NCI-H2227 (cell line): ENCODE results near the gene EFEMP1.

Experiments
- DNase-seq: peaks from one replicate; lab custom pipeline; 2025; ENCODE audit not compliant: unreplicated experiment; lab: John Stamatoyannopoulos, UW

Gene EFEMP1, protein sequence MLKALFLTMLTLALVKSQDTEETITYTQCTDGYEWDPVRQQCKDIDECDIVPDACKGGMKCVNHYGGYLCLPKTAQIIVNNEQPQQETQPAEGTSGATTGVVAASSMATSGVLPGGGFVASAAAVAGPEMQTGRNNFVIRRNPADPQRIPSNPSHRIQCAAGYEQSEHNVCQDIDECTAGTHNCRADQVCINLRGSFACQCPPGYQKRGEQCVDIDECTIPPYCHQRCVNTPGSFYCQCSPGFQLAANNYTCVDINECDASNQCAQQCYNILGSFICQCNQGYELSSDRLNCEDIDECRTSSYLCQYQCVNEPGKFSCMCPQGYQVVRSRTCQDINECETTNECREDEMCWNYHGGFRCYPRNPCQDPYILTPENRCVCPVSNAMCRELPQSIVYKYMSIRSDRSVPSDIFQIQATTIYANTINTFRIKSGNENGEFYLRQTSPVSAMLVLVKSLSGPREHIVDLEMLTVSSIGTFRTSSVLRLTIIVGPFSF

GRCh38 chr2:55923091-55923981 lies at the start of gene EFEMP1:
Gene EFEMP1, minus strand, starts transcription at chr2:55923782. Its CDS starts 1,342 bp downstream, at chr2:55922440.
- DNase-seq, result peak; percentile 53

GRCh38 chr2:55970500-55970899 lies 46.9 kb upstream of the EFEMP1 start:
- DNase-seq, result no peak

- DNase-seq, result no peak
These were observed 45.4 kb upstream of the EFEMP1 start for GRCh38 chr2:55968941-55969340.

DNA sequence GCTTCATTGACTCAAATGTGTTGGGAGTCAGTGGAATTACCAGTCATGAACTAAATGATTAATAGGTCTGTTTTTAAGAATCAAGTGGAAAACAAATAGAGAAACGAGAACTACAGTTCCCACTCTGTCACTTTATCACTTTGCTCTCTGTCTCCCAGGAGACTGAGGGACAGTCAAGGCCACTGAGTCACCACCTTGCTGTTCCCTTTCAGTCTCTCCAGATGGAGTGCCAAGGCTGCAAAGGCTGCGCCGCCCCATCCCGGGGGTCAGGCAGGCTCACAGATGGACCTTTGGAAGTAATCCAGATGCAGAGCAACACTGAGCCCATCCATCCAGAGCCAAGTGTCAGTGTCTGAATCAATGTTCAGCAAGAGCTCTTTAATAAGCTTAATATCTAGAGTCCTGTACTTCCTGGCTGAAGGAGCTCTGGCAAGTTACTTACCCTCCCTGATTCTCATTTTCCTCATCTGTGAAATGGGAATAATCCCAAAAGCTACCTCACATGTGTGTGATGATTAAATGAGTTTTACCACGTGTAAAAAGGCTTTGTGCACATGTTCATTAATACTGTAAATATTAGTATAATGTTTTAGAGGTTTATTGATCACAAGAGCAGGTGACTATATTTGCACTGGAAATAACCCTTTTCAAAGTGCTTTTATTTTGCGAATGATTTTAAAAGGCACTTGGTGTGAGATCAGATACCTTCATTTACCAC lies 43.0 kb upstream of the EFEMP1 start:
- DNase-seq, result no peak

GRCh38 chr2:55965966-55966365 lies 42.4 kb upstream of the EFEMP1 start:
- no peak for DNase-seq

DNA sequence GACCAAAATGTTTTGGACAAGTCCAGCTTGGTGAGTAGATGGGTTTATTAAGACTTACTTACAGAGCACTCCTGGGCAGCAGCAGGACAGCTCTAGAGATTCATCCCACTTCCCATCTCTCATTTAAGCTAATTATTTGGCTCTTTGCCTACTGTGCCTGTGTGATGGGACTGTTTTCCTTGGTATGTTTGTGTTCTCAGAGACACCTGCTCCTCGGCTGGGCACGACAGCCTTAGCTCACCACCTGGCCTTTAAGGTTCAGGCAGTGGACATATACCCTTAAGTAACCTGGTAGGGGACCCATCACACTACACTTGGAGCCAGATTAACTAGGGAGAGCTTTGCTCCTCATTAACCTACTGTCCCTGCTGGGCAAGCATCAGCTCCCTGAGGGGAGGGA lies 41.7 kb upstream of the EFEMP1 start:
- no peak for DNase-seq

GRCh38 chr2:55962915-55963314 lies 39.3 kb upstream of the EFEMP1 start:
- no peak for DNase-seq

DNA sequence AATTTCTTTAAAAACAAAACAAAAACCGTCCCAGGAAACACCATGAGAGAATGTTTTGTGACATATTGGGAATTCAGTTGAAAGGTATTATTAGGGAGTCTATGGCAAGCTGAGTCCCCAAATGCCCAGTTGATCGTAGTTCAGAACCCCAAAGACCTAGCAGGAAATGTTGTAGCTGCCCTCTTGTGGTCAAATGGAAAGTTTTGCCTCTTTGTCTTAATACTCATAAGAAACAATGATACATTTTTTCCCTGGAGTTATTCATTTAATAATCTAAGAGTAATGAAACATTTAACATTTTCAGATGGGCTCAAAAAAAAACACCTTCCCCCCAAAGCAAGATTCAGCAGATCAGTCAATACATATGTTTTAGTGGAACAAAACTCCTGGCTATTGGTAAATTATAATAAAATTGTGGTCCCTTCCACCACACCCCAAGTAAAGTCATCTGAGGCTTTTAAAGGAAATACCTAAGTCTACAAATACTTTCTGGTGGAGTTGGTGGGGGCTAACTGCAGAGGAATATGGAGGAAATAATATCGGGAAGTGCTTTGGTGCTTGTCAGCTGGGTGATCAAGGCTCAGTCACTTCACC lies 37.8 kb upstream of the EFEMP1 start:
- DNase-seq, result peak; percentile 29

- DNase-seq, result no peak
These were observed 35.2 kb upstream of the EFEMP1 start for GRCh38 chr2:55958756-55959155.

DNA sequence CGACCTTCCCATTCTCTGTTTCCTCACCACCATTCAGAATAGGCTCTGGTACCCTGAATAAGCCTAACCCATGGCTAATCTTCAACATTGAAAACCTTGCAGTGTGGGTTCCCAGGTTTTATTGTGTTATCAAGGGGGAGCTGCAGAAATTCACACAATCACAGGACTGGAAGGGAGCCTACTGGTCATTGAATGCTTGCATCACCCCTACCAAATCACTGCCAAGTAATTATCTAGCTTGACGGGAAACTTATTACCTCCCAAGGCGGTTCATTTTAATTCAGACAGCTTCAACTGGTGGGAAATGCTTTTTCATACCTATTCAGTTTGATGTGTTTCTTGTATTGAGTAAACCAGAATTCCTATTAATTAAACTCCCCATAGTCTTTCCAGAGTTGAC lies 33.6 kb upstream of the EFEMP1 start:
- no peak for DNase-seq

- no peak for DNase-seq
These were observed 30.9 kb upstream of the EFEMP1 start for GRCh38 chr2:55954306-55955035.

- no peak for DNase-seq
These were observed 28.8 kb upstream of the EFEMP1 start for GRCh38 chr2:55952415-55952814.

DNA sequence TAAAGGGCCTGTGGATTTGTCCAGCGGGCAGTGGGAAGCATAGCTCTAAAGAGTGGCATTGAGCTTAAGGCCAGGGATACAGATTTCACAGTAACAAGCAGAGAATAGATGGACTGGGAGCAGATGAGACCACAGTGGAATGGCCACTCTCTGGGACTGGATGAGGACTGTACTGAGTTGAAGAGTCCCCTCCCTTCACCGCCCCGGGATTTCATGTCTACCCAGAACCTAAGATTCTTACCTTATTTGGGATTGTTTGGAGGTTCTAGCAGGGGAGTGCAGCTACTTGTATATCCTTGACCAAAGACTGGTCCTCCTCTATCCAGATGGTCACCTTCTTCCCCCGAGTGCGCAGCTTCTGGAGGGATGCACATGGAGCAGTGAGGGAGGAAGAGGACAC lies 28.0 kb upstream of the EFEMP1 start:
- no peak for DNase-seq

GRCh38 chr2:55949613-55950012 lies 26.0 kb upstream of the EFEMP1 start:
- no peak for DNase-seq

GRCh38 chr2:55949211-55949610 lies 25.6 kb upstream of the EFEMP1 start:
- no peak for DNase-seq

DNA sequence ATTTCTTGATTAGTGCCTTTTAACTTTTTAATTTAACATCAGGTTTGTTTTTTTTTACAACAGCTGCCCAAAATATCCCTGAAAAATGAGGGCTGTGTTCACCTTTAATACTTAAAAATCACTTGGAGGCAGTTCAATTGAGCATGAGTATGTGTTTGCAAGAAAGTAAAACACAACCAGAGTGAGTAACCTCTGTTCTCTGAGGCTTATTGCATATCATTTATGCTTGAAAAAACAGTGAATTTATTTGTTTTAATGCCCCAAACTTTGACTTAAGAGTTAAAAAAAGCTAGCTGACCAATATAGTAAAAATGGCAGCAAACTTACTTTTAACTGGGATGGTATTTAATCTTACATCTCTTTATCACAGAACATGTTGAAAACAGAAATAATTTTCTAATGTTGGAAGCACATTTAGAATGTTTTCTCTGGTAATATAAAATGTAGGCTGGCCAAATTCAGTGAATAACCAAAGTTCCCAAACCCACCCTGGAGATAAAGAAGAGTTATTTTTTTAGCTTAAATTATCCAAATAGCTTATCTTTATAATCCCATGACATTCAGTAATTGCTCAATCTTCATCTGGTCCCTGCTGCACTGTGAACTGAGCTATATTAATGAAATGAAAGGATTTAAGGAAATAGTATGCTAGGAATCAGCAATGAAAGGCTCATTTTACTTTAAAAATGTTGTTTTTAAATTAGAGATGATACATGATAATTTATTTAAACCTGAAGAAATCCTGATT lies 24.8 kb upstream of the EFEMP1 start:
- DNase-seq, result no peak

GRCh38 chr2:55947752-55948151 lies 24.2 kb upstream of the EFEMP1 start:
- no peak for DNase-seq

DNA sequence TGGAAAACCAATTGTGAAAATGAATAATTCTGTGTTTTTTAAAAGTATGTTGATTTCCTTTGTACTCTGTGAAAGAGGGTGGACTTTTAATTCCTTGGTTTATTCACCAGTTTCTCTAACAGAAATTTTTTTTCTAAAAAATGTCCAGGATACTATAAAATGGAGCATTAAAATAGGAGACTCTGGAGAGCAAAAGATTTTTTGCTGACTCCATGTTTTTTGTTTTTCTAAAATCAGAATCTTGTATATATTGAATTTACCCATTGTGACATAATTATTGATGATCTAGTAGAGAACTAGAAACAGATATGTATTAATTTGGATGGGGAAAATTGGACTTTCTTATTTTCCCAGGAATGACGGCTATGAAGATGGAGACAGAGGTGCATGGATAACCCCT lies 23.2 kb upstream of the EFEMP1 start:
- no peak for DNase-seq

GRCh38 chr2:55943466-55943865 lies 19.9 kb upstream of the EFEMP1 start:
- DNase-seq, result no peak

DNA sequence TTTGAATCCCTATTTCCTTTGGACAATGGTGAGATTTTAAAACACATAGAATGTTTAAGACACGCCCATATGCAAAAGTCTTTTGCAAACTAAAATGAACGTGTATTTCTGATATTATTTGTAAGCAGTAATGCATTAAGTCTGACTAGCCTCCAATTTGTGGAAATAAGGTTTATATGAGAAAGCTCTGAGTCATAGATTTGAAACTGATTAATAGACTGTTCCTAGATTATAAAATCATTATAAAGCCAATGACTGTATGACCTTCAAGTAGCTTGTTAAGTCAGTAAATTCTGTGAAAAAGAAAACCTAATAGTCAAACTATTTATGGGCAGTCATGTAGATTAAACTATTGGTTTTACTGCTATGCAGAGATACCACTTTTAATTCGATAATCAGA lies 12.8 kb upstream of the EFEMP1 start:
- no peak for DNase-seq
